NCI-H524 treated with DMSO at 0.1 percent for 48 hours (cell line): ENCODE data around the gene RASIP1.
"Not testable (repeated sequence)": the region's sequence is repeated elsewhere in the genome, so short reads cannot be mapped to it uniquely, and the experiment has no call there.

Source experiments
- DNase-seq: peaks from one replicate; lab custom pipeline; 2025; lab: John Stamatoyannopoulos, UW

Gene RASIP1

GRCh38 chr19:48740164-48740972 is at the start of gene RASIP1:
Gene RASIP1 (minus strand): TSS chr19:48740610. CDS start chr19:48740282, 328 bp downstream.
- DNase-seq = no peak

GRCh38 chr19:48787331-48787730 is 46.9 kb upstream of the RASIP1 start:
- DNase-seq = not testable (repeated sequence)

- not testable (repeated sequence) for DNase-seq
Observed at GRCh38 chr19:48786422-48786821, 46.0 kb upstream of the RASIP1 start.

GRCh38 chr19:48784527-48784926 is 44.1 kb upstream of the RASIP1 start:
- no peak for DNase-seq

GRCh38 chr19:48780631-48781391 is 40.4 kb upstream of the RASIP1 start:
- DNase-seq = no peak

- no peak for DNase-seq
Observed at GRCh38 chr19:48779636-48780035, 39.2 kb upstream of the RASIP1 start.

- no peak for DNase-seq
Observed at GRCh38 chr19:48777720-48778119, 37.3 kb upstream of the RASIP1 start.

GRCh38 chr19:48777139-48777538 is 36.7 kb upstream of the RASIP1 start:
- no peak for DNase-seq

- DNase-seq = no peak
Observed at GRCh38 chr19:48772503-48772953, 32.1 kb upstream of the RASIP1 start.

GRCh38 chr19:48770734-48771472 is 30.5 kb upstream of the RASIP1 start:
- no peak for DNase-seq

GRCh38 chr19:48770266-48770665 is 29.9 kb upstream of the RASIP1 start:
- DNase-seq = no peak

GRCh38 chr19:48768994-48769713 is 28.7 kb upstream of the RASIP1 start:
- no peak for DNase-seq

GRCh38 chr19:48768171-48768753 is 27.9 kb upstream of the RASIP1 start:
- not testable (repeated sequence) for DNase-seq

- not testable (repeated sequence) for DNase-seq
Observed at GRCh38 chr19:48765816-48766215, 25.4 kb upstream of the RASIP1 start.

- no peak for DNase-seq
Observed at GRCh38 chr19:48760504-48761205, 20.2 kb upstream of the RASIP1 start.

- no peak for DNase-seq
Observed at GRCh38 chr19:48757741-48758144, 17.3 kb upstream of the RASIP1 start.

- no peak for DNase-seq
Observed at GRCh38 chr19:48757089-48757675, 16.8 kb upstream of the RASIP1 start.

GRCh38 chr19:48756686-48757085 is 16.3 kb upstream of the RASIP1 start:
- DNase-seq = no peak

GRCh38 chr19:48756212-48756611 is 15.8 kb upstream of the RASIP1 start:
- no peak for DNase-seq

- DNase-seq = no peak
Observed at GRCh38 chr19:48755787-48756186, 15.4 kb upstream of the RASIP1 start.
